ENCODE measurements around the gene CST3. TPM values are rescaled to one million over a fixed set of nuclear protein-coding genes. Genes with fewer than 3 reads are reported as not detected.

CST3 gene
- total and polyA plus RNA-seq, 4 donors, result 238 to 780 (median 641) TPM

GRCh38 chr20:23602699-23603098 is 35.1 kb downstream of the CST3 start:
- ATAC-seq (ENCODE audit: insufficient read depth, low FRiP score) (no peak), DNase-seq (no peak)
- no peaks in the 10 kb centered on the region for H3K36me3 ChIP-seq (ENCODE audit: control insufficient read depth in 4 of 4, insufficient read depth in 4 of 4, low read length in 4 of 4)
- no peak overlapping the region for H3K27ac ChIP-seq (ENCODE audit: low read depth in 1 of 2, low read length in 1 of 2)
- H3K9ac ChIP-seq (ENCODE audit: insufficient read depth in 1 of 2, low read length in 2 of 2), result no peak overlapping the region
- no peak overlapping the region for H3K4me3 ChIP-seq
- no peaks in the 10 kb centered on the region for H3K27me3 ChIP-seq (ENCODE audit: control insufficient read depth in 3 of 3, insufficient read depth in 3 of 3, low read length in 2 of 3)
- WGBS, 2 donors, result 59 to 64% methylated on average over 6 of the region's 6 CpGs
- peaks cover 0 to 1% (median 0%) of the 10 kb centered on the region in 5 donors for H3K4me1 ChIP-seq (ENCODE audit: control insufficient read depth in 5 of 5, insufficient read depth in 5 of 5, low read length in 5 of 5)
- no peak for TF ChIP-seq CTCF (IDR thresholded peaks at IDR 0.05; ENCODE audit: control extremely low read depth, extremely low read depth)
- H3K9me3 ChIP-seq (ENCODE audit: control insufficient read depth in 4 of 4, insufficient read depth in 3 of 4, low read length in 3 of 4), result peaks cover 0 to 2% (median 0%) of the 10 kb centered on the region in 4 donors

GRCh38 chr20:23602241-23602640 is 35.5 kb downstream of the CST3 start:
- Histone ChIP-seq H3K27me3 (ENCODE audit: control insufficient read depth in 3 of 3, insufficient read depth in 3 of 3, low read length in 2 of 3) (no peaks in the 10 kb centered on the region), H3K27ac (ENCODE audit: low read depth in 1 of 2, low read length in 1 of 2) (no peak overlapping the region), H3K9me3 (ENCODE audit: control insufficient read depth in 4 of 4, insufficient read depth in 3 of 4, low read length in 3 of 4) (peaks cover 0 to 2% (median 0%) of the 10 kb centered on the region in 4 donors), H3K36me3 (ENCODE audit: control insufficient read depth in 4 of 4, insufficient read depth in 4 of 4, low read length in 4 of 4) (no peaks in the 10 kb centered on the region), H3K4me3 (no peak overlapping the region), H3K4me1 (ENCODE audit: control insufficient read depth in 5 of 5, insufficient read depth in 5 of 5, low read length in 5 of 5) (peaks cover 0 to 1% (median 0%) of the 10 kb centered on the region in 5 donors), H3K9ac (ENCODE audit: insufficient read depth in 1 of 2, low read length in 2 of 2) (no peak overlapping the region)
- no peak for DNase-seq
- ATAC-seq (ENCODE audit: insufficient read depth, low FRiP score), result no peak
- 21 to 46% methylated on average over 2 of the region's 2 CpGs for WGBS, 2 donors
- TF ChIP-seq CTCF (IDR thresholded peaks at IDR 0.05; ENCODE audit: control extremely low read depth, extremely low read depth), result no peak

- ATAC-seq (ENCODE audit: insufficient read depth, low FRiP score), result no peak
- 69 to 71% methylated on average over 4 of the region's 4 CpGs for WGBS, 2 donors
- peaks cover 0 to 1% (median 0%) of the 10 kb centered on the region in 5 donors for H3K4me1 ChIP-seq (ENCODE audit: control insufficient read depth in 5 of 5, insufficient read depth in 5 of 5, low read length in 5 of 5)
Observed at GRCh38 chr20:23601715-23602114, 36.0 kb downstream of the CST3 start.

More at GRCh38 chr20:23601715-23602114, 36.0 kb downstream of the CST3 start:
- no peak for TF ChIP-seq CTCF (IDR thresholded peaks at IDR 0.05; ENCODE audit: control extremely low read depth, extremely low read depth)
- H3K27ac ChIP-seq (ENCODE audit: low read depth in 1 of 2, low read length in 1 of 2), result no peak overlapping the region
- no peak overlapping the region for H3K9ac ChIP-seq (ENCODE audit: insufficient read depth in 1 of 2, low read length in 2 of 2)
- no peak for DNase-seq
- H3K36me3 ChIP-seq (ENCODE audit: control insufficient read depth in 4 of 4, insufficient read depth in 4 of 4, low read length in 4 of 4), result no peaks in the 10 kb centered on the region
- H3K4me3 ChIP-seq, result no peak overlapping the region
- no peaks in the 10 kb centered on the region for H3K27me3 ChIP-seq (ENCODE audit: control insufficient read depth in 3 of 3, insufficient read depth in 3 of 3, low read length in 2 of 3)
- peaks cover 0 to 2% (median 0%) of the 10 kb centered on the region in 4 donors for H3K9me3 ChIP-seq (ENCODE audit: control insufficient read depth in 4 of 4, insufficient read depth in 3 of 4, low read length in 3 of 4)

Measured in lung (tissue), 12 donors.